GM18505 (cell line): Measurements from ENCODE around the gene ZNF324B.
A peak's percentile ranks its signal among the peaks of the same experiment; 100 is the strongest.
"Not testable (repeated sequence)": the region's sequence is repeated elsewhere in the genome, so short reads cannot be mapped to it uniquely, and the experiment has no call there.

Source experiments
- ATAC-seq: cut with Tn5 transposase; IDR thresholded peaks from one replicate; pipeline ENCODE4 v1.9.1; 2021; ENCODE audit not compliant: unreplicated experiment
- POLR2A ChIP-seq: IDR thresholded peaks from 4 replicates; pipeline ENCODE4 v1.6.1; 2011; ENCODE audit warnings: borderline replicate concordance; ENCODE audit not compliant: insufficient read depth, insufficient read length; ENCODE audit errors: extremely low read depth

Gene ZNF324B

GRCh38 chr19:58468216-58468839, 16.9 kb downstream of the ZNF324B start:
- ATAC-seq, result no peak
- no peak for TF ChIP-seq POLR2A

- TF ChIP-seq POLR2A, result no peak
- ATAC-seq, result no peak
Observed at GRCh38 chr19:58469241-58470013, 18.0 kb downstream of the ZNF324B start.

- not testable (repeated sequence) for ATAC-seq
Observed at GRCh38 chr19:58470837-58471543, 19.6 kb downstream of the ZNF324B start.

DNA sequence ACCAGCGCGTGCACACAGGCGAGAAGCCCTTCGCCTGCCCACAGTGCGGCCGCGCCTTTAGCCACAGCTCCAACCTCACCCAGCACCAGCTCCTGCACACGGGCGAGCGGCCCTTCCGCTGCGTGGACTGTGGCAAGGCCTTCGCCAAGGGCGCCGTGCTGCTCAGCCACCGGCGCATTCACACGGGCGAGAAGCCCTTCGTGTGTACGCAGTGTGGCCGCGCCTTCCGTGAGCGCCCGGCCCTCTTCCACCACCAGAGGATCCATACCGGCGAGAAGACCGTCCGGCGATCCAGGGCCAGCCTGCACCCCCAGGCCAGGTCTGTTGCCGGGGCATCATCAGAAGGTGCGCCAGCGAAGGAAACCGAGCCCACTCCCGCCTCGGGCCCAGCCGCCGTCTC, 20.3 kb downstream of the ZNF324B start:
- TF ChIP-seq POLR2A, result no peak

GRCh38 chr19:58473775-58474174, 22.4 kb downstream of the ZNF324B start:
- no peak for ATAC-seq
- TF ChIP-seq POLR2A, result peak; percentile 7

More for the DNA sequence above, 20.3 kb downstream of the ZNF324B start:
- no peak for ATAC-seq

- no peak for ATAC-seq
- no peak for TF ChIP-seq POLR2A
Observed at GRCh38 chr19:58474291-58474996, 23.0 kb downstream of the ZNF324B start.

DNA sequence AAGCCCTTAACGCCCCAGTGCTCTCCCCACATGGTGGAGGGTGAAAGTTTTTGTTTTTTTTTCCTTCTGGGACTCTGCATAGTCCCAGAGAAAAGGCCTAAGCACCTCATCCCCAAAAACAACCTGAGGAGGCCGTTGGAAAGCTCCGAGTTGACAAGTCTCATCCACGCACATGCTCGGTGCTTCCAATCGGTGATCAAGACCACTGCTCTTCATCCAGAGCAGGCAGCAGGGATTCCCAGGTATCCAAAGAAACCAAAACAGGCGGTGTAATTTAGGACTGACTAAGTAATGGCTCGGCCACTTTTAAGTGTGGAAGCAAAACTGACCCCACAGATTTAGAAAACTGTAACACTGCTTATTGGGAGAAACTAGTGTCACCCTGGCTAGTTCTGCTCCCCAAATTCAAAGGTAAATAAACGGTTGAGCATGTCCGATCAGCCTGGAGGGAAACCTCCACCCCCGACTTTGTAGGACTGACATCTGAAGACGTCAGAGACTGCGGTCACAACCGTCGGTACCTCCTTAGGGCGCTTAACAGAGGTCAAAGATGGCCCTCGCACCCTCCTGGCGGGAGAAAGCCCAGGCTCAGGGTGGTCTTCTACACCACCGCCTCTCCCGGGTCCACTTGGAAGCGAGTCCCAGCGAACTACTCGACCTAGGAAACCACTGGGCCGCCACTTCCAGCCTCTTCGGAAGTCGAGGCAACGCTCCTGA, 23.7 kb downstream of the ZNF324B start:
- peak; percentile 1 for ATAC-seq
- no peak for TF ChIP-seq POLR2A

DNA sequence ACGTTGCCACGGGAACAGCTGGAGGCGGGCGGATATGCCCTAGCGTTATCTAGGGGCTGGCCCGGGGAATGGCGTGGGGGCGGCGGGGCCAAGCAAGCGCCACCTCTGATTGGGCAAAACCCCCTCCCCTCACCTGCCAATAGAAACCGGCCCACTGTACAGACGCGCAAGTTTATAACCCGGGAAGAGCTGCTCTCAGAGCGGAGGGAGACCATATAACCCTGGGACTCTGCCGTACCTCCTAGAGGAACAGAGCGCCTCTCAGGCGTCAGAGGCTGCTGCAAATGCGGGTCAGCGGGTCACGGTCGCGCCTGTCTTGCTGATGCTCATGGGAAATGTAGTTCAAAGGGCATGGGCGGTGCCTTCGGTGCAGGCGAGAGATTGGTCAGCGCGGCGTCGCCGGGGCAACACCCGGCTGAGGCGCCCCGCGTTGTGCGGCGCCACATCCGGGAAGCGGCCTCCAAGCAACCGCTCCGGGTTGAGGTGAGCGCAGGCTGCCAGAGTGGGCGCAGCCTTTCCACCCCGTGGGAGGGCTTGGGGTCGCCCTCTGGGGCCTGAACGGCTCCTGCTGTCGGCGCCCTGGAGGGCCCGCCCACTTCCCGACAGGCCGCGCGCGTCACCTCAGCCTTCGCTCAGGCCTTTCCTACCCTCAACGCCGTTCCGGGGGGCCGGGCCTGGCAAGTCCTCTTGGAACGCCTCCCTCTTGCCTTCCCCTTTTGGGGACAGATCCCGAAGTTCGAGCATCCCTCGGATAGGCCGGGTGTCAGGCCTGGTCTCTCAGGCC, 24.5 kb downstream of the ZNF324B start, which contains the start of gene ZNF446:
TSS of gene ZNF446 (plus strand) at position 639 of the 784 bp plus-strand sequence. CDS start 867 bp downstream, outside the sequence.
- peak; percentile 84 for ATAC-seq
- TF ChIP-seq POLR2A, result peak; percentile 79

DNA sequence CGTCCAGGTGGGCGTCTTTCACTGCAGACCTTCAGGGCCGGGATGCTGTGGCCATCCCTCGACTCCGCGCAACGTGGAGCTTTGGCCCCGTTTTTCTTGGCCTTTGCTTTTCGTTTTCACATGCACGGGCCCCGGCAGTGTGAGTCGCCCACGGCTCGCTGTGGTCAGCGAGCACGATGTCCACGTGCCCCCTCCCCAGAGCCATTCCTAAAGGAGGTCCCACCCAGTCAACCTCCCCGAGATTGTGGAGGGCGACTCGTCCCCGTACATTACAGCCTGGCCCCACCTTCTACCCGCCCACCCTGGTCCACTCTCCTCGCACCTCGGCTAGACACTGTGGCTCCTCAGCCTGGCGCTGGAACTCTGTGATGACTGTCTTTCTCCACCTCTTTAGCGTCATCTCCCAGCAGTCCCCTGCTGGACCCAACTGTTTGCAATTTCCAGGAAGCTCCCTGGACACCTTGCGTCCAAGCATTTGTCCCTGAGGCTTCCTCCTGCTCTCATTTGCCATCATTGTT, 25.1 kb downstream of the ZNF324B start:
- no peak for TF ChIP-seq POLR2A
- no peak for ATAC-seq

DNA sequence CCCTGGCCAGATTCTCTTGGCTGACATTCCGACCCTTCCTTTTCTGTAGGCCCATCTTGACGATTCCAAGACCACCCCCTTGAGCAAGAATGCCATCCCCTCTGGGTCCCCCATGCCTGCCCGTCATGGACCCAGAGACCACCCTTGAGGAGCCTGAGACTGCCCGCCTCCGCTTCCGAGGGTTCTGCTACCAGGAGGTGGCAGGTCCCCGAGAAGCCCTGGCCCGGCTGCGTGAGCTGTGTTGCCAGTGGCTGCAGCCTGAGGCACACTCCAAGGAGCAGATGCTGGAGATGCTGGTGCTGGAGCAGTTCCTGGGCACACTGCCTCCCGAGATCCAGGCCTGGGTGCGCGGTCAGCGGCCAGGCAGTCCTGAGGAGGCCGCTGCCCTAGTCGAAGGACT, 25.7 kb downstream of the ZNF324B start:
- no peak for TF ChIP-seq POLR2A
- ATAC-seq, result no peak

DNA sequence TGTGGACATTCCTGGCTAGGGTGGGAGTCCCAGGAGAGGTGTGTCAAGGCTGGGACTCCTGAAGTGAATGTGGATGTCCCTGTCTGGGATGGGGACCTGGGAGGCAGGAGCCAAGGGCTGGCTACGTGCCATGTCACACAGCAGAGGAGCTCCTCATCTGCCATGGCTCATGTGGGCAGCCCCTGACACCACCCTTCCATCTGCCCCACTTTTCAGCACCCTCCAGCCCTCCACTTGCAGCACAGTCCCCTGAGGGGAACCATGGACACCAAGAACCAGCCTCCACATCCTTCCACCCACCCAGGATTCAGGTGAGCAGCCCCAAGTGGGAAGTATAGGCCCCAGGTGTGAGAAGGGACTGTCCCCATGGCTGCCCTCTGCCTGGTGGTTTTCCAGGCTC, 26.4 kb downstream of the ZNF324B start:
- TF ChIP-seq POLR2A, result no peak
- ATAC-seq, result no peak

- ATAC-seq, result no peak
- no peak for TF ChIP-seq POLR2A
Observed at GRCh38 chr19:58479303-58479702, 27.9 kb downstream of the ZNF324B start.

GRCh38 chr19:58479736-58480480, 28.5 kb downstream of the ZNF324B start:
- no peak for ATAC-seq
- TF ChIP-seq POLR2A, result no peak
